Peyer's patch (tissue), 4 donors: ENCODE data around the gene CLCN1. TPM values are rescaled to one million over a fixed set of nuclear protein-coding genes. Genes with fewer than 3 reads are reported as not detected.

ENCODE experiments used
- DNase-seq, 3 donors: peaks; one replicate each; pipeline ENCODE4 v3.0.0-alpha.2; 2017 to 2019
- H3K27ac ChIP-seq, 4 donors: fragments of 200-600 bp; sonication (generic); one replicate each; pipeline ENCODE4 v1.5.1; 2016 to 2019
- H3K27me3 ChIP-seq, 2 donors: fragments of 200-600 bp; sonication (generic); one replicate each; pipeline ENCODE4 v1.5.1; 2019
- H3K36me3 ChIP-seq, 3 donors: fragments of 200-600 bp; sonication (generic); one replicate each; pipeline ENCODE4 v1.5.1; 2016 to 2019
- H3K4me1 ChIP-seq, 4 donors: fragments of 200-600 bp; sonication (generic); one replicate each; pipeline ENCODE4 v1.5.1; 2016 to 2019
- H3K4me3 ChIP-seq, 4 donors: fragments of 200-600 bp; sonication (generic); 1 replicate in 3 of 4; 2 replicates in 1 of 4; pipeline ENCODE4 v1.5.1; 2016 to 2019; ENCODE audit warnings: mild to moderate bottlenecking in 1 of 4
- H3K9me3 ChIP-seq, 4 donors: fragments of 200-600 bp; sonication (generic); one replicate each; pipeline ENCODE4 v1.5.1; 2016 to 2019; ENCODE audit warnings: mild to moderate bottlenecking in 1 of 4
- CTCF ChIP-seq, 6 experiments: fragments of 450-650 bp in 4 of 6; fragments of 200-600 bp in 2 of 6; sonication (generic) in 1 of 6; IDR thresholded peaks; one replicate each; pipeline ENCODE4 v1.5.1; 2017 to 2019; ENCODE audit warnings: antibody characterized with exemption in 6 of 6, mild to moderate bottlenecking in 3 of 6, moderate library complexity in 1 of 6
- POLR2A ChIP-seq, 2 donors: fragments of 450-650 bp; IDR thresholded peaks; one replicate each; pipeline ENCODE4 v1.5.1; 2017; ENCODE audit warnings: antibody characterized with exemption in 2 of 2, mild to moderate bottlenecking in 2 of 2, moderate library complexity in 2 of 2
- total RNA-seq, 4 donors: library from RNA; depleted of rRNA; stranded (reverse); fragments of >200 nt; gene quantifications; one replicate each; pipeline ENCODE4 v1.1.0, GENCODE V29; 2016

The CLCN1 gene
- total RNA-seq, 4 donors from 2014 or later: 1.1 to 6.5 (median 2.5) TPM; not detected in 1

GRCh38 chr7:143295870-143296269, 20.0 kb upstream of the CLCN1 start:
- Histone ChIP-seq H3K4me3 (no peak overlapping the region), H3K36me3 (peaks cover 0 to 90% (median 0%) of the 10 kb centered on the region in 3 donors), H3K27me3 (no peaks in the 10 kb centered on the region), H3K9me3 (no peaks in the 10 kb centered on the region), H3K27ac (peak overlapping the region in 1 of 4 donors; percentile 4), H3K4me1 (peaks cover 0 to 20% (median 0%) of the 10 kb centered on the region in 4 donors)
- TF ChIP-seq POLR2A (IDR thresholded peaks at IDR 0.05): no peak
- TF ChIP-seq CTCF (IDR thresholded peaks at IDR 0.05): no peak
- DNase-seq: no peak

DNA sequence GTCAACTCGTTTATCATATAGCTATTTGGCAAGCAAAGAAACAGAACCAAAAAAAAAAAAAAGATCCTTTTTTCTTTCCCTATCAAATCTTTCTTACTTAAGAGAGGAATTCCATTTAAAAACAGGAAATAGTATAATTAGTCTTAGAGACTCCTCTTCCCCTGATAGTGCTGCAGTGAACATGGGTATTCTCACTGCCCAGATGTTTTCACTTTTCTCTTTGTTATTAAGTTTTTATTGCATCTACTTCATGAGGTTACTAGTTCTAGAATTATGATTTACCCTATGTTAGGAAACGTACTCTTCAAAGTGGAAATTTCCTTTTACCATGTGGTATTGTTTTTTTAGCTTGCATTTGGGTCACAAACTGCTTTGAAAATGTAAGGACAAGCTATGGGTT, 19.2 kb upstream of the CLCN1 start:
- Histone ChIP-seq H3K9me3 (no peaks in the 10 kb centered on the region), H3K27me3 (no peaks in the 10 kb centered on the region), H3K36me3 (peaks cover 0 to 93% (median 0%) of the 10 kb centered on the region in 3 donors), H3K27ac (peak overlapping the region in 1 of 4 donors; percentile 4), H3K4me1 (peaks cover 0 to 26% (median 0%) of the 10 kb centered on the region in 4 donors), H3K4me3 (no peak overlapping the region)
- no peak for TF ChIP-seq CTCF (IDR thresholded peaks at IDR 0.05)
- DNase-seq: no peak

DNA sequence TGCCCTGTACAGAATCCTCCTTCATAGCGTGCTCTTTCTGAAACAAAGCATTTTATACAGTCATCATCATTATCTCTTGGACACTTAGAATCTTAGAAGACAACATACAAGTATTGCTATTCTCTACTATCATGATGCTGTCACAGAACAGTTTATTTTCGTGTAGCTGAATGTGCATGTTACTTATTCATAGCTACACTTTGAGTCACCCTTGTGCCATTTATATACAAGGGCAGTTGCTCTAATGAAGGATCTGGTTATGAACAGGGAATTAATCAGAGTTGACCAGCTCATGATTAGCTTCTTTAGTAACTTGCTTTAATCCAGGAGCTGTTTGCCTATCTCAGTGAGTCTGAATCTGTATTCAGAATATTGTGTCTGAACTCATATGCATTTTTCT, 16.6 kb upstream of the CLCN1 start:
- Histone ChIP-seq H3K36me3 (peaks cover 0 to 92% (median 0%) of the 10 kb centered on the region in 3 donors), H3K9me3 (no peaks in the 10 kb centered on the region), H3K4me3 (no peak overlapping the region), H3K4me1 (peaks cover 0 to 26% (median 0%) of the 10 kb centered on the region in 4 donors), H3K27ac (no peak overlapping the region), H3K27me3 (no peaks in the 10 kb centered on the region)
- DNase-seq: no peak
- TF ChIP-seq POLR2A (IDR thresholded peaks at IDR 0.05) (no peak), CTCF (IDR thresholded peaks at IDR 0.05) (no peak)

DNA sequence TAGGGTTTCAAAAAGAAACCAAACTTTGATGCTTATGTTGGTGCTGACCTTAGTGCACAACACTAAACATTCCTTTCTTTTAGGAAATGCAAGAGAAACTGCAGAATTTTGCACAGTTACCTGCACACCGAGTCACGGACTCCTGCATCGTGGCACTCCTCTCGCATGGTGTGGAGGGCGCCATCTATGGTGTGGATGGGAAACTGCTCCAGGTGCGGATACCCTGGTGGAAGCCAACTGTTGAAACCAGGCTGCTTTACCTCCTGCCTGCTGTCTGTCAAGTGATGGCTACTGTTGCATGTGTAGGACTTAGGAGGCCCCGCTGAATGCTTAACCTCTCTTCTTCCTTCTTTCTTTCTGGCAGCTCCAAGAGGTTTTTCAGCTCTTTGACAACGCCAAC, 16.1 kb upstream of the CLCN1 start:
- peak in 2 of 3 donors; percentile 52 to 82 for DNase-seq
- H3K4me3 ChIP-seq: no peak overlapping the region
- TF ChIP-seq POLR2A (IDR thresholded peaks at IDR 0.05) (no peak), CTCF (IDR thresholded peaks at IDR 0.05) (peak; percentile 13 to 70 (median 60))
- H3K27me3 ChIP-seq: no peaks in the 10 kb centered on the region
- peaks cover 0 to 92% (median 0%) of the 10 kb centered on the region in 3 donors for H3K36me3 ChIP-seq
- H3K9me3 ChIP-seq: no peaks in the 10 kb centered on the region
- H3K4me1 ChIP-seq: peaks cover 0 to 26% (median 0%) of the 10 kb centered on the region in 4 donors
- H3K27ac ChIP-seq: peak overlapping the region in 1 of 4 donors; percentile 32

DNA sequence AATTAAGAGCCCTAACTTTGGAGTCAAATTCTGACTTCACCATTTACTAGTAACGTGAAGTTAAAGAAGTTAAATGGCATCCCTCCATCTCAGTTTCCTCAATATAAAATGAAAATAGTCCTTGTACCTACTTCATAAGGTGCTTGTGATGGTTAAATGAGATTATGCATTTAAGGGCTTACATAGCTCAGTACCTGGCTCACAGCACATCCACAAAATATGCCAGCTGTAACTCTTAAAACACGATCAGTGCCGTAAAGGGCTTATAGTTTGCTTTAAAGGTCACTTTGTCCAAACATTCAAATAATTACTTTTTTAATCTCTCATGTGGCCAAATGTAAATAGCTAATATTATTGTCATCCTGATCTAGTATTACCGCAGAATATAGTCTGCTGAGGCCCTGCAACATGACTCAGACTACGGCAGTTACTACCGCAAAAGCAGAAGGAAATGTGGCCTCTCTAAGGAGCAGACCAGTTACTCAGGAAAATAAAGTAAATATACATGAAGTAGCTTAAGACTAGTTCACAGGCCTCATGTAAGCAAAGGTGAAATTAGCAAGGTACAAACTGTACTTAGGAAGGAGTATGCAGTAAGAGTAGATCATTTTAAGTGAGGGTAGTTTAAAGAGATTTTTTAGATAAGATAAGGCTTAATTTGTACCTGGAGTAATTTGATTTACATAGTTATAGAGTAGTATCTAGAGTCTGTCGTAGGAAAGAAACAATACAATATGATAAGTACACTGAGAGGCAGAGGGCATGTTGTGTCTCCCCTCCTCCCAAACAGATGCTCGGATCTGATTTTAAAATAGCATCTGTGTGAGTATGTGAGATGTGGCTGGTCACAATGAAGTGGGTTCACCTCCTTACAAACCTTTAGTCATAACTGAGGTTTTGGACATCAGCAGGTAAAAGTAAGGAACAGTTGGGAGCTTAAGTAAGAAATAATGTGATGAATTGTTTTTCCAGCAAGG, 14.7 kb upstream of the CLCN1 start:
- no peaks in the 10 kb centered on the region for H3K9me3 ChIP-seq
- peaks cover 0 to 31% (median 0%) of the 10 kb centered on the region in 4 donors for H3K4me1 ChIP-seq
- no peak overlapping the region for H3K4me3 ChIP-seq
- H3K36me3 ChIP-seq: peaks cover 0 to 91% (median 0%) of the 10 kb centered on the region in 3 donors
- TF ChIP-seq CTCF (IDR thresholded peaks at IDR 0.05) (no peak), POLR2A (IDR thresholded peaks at IDR 0.05) (no peak)
- no peak for DNase-seq
- H3K27me3 ChIP-seq: no peaks in the 10 kb centered on the region
- peak overlapping the region in 2 of 4 donors; percentile 19 to 58 for H3K27ac ChIP-seq
